ENCODE results near the gene MAGI3. TPM values are rescaled to one million over a fixed set of nuclear protein-coding genes. Genes with fewer than 3 reads are reported as not detected.

The MAGI3 gene
- total and polyA plus RNA-seq, 2 of the 13 experiments (the other 11 are each of a cell fraction or from before 2014, with no cell fraction given) = 4.0 to 11.8 TPM

DNA sequence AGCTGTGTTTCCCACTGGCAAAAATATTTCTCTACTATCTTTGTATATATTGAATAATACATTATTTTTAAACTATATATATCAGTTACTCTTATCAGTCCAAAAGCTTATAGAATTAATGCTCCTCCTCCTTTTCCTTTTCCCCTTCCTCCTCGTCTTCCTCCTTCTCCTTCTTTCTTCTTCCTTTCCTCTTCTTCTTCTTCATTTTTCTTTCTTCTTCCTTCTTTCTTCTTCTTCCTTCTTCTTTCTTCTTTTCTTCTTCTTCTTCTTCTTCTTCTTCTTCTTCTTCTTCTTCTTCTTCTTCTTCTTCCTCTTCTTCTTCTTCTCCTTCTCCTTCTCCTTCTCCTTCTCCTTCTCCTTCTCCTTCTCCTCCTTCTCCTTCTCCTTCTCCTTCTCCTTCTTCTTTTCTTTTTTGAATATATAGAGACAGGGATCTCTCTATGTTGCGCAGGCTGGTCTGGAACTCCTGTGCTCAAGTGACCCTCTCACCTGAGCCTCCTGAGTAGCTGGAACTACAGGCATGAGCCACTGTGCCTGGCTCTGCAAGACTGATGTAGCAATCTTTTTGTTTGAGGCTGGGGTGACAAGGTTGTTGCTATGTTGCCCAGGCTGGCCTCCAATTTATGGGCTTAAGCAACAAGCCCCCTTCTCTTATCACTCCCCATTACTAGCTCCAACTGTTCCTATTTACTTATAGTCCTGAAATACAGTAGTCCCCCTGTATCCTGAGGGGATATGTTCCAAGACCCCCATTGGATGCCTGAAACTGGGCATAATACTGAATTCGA is 47.4 kb downstream of the MAGI3 start:
- no peak overlapping the region for H3K27ac ChIP-seq (ENCODE audit: extremely low read length, insufficient read depth, low read length)
- ChIA-PET CTCF (ENCODE audit: low intra/inter-chr PET ratio, low total read pairs) (no interaction called here), POLR2A (no interaction called here)
- H3K9me3 ChIP-seq (ENCODE audit: low read length) = no peaks in the 10 kb centered on the region
- no peak for DNase-seq (ENCODE audit: low spot score)
- H3K27me3 ChIP-seq (ENCODE audit: control insufficient read depth in 1 of 2, insufficient read depth in 2 of 2, low read length in 2 of 2) = no peaks in the 10 kb centered on the region
- H3K4me2 ChIP-seq (ENCODE audit: low read depth, low read length) = peak overlapping the region; percentile 42
- BruUV-seq (replicated peaks) = no TSS peak
- H3K36me3 ChIP-seq (replicated peaks in 1 of 2; ENCODE audit: control insufficient read depth in 1 of 2, insufficient read depth in 2 of 2, low read length in 2 of 2) = no peaks in the 10 kb centered on the region
- no peak for ATAC-seq
- no peaks in the 10 kb centered on the region for H4K20me1 ChIP-seq (ENCODE audit: insufficient read depth, low read length)
- TF ChIP-seq, protein P1, sequence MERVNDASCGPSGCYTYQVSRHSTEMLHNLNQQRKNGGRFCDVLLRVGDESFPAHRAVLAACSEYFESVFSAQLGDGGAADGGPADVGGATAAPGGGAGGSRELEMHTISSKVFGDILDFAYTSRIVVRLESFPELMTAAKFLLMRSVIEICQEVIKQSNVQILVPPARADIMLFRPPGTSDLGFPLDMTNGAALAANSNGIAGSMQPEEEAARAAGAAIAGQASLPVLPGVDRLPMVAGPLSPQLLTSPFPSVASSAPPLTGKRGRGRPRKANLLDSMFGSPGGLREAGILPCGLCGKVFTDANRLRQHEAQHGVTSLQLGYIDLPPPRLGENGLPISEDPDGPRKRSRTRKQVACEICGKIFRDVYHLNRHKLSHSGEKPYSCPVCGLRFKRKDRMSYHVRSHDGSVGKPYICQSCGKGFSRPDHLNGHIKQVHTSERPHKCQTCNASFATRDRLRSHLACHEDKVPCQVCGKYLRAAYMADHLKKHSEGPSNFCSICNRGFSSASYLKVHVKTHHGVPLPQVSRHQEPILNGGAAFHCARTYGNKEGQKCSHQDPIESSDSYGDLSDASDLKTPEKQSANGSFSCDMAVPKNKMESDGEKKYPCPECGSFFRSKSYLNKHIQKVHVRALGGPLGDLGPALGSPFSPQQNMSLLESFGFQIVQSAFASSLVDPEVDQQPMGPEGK (CRISPR knock-in tag; IDR thresholded peaks at IDR 0.05) = 0 out of 2 replicates have a peak, but pooled peaks have one; percentile 11
- no peak for TF ChIP-seq POLR2AphosphoS5 (IDR thresholded peaks at IDR 0.05; ENCODE audit: low read depth, low read length)
- TF ChIP-seq SNAPC2 (CRISPR knock-in tag; IDR thresholded peaks at IDR 0.05) = no peak
- TF ChIP-seq RFX5 (IDR thresholded peaks at IDR 0.05; ENCODE audit: low read depth, low read length) = peak; percentile 92
- no peak for TF ChIP-seq ZNF672 (CRISPR knock-in tag; IDR thresholded peaks at IDR 0.05)
- no peak for TF ChIP-seq JARID2 (CRISPR knock-in tag; IDR thresholded peaks at IDR 0.05; ENCODE audit: insufficient replicate concordance)
- no peak for TF ChIP-seq ZNF549 (CRISPR knock-in tag; IDR thresholded peaks at IDR 0.05)
- peaks cover 46% of the 10 kb centered on the region for H3K4me1 ChIP-seq (ENCODE audit: insufficient read depth, low read length)
- H3K4me3 ChIP-seq (replicated peaks in 1 of 3; ENCODE audit: insufficient read depth in 1 of 3, low read depth in 2 of 3, low read length in 3 of 3) = no peak overlapping the region
- FAIRE-seq = no peak
- intact Hi-C loops (cut with micrococcal nuclease; ENCODE audit: unreplicated experiment) (loop anchor here (1.0 kb wide), 1 partner anchor 17 kb away; no protein-coding TSS in a partner anchor), in situ Hi-C loops (cut with HindIII; ENCODE audit: extremely low pct_ligation_motif_present, low pct_unique_long_range_greater_than_20kb) (no loop called here)
- H3K79me2 ChIP-seq (ENCODE audit: insufficient read depth, low read length) = peaks cover 40% of the 10 kb centered on the region
- H3K9ac ChIP-seq (ENCODE audit: insufficient read depth, low read depth, low read length) = no peak overlapping the region
- WGBS (ENCODE audit: low lambda C conversion rate) = 95% methylated on average over 3 of the region's 3 CpGs
- no peak overlapping the region for H2AFZ ChIP-seq (ENCODE audit: low read length)
